K562 treated with DMSO at 1 percent for 48 hours (cell line): ENCODE data around the gene CCDC93. TPM values are rescaled to one million over a fixed set of nuclear protein-coding genes. Genes with fewer than 3 reads are reported as not detected.

Experiments used
- total RNA-seq: library from RNA; unstranded; fragments of 300-600 nt; gene quantifications from 2 replicates; pipeline ENCODE4 v1.2.3, GENCODE V29; 2022; ENCODE audit warnings: low replicate concordance; ENCODE audit errors: extremely low read depth

Gene CCDC93
- total RNA-seq, result not detected in 2 replicates

GRCh38 chr2:118013724-118014491 lies at the start of gene CCDC93:
Gene CCDC93, minus strand, starts transcription at chr2:118014070. Its CDS starts 75 bp downstream, at chr2:118013995.

Other genes with a start within 250 kb of the CCDC93 start
- gene DDX18, start 199.4 kb downstream of the CCDC93 start, total RNA-seq, result not detected in 2 replicates
- gene INSIG2, start 74.4 kb upstream of the CCDC93 start, total RNA-seq, result not detected in 2 replicates